Chondrocyte (in vitro differentiated cells): ENCODE measurements around the gene TACSTD2. TPM values are rescaled to one million over a fixed set of nuclear protein-coding genes. Genes with fewer than 3 reads are reported as not detected.
"Not testable (repeated sequence)": the region's sequence is repeated elsewhere in the genome, so short reads cannot be mapped to it uniquely, and the experiment has no call there.

Experiments used
- DNase-seq: peaks from one replicate; pipeline ENCODE4 v3.0.0; 2021; ENCODE audit warnings: mixed read lengths, low spot score
- H3K27ac Mint-ChIP-seq: one replicate; pipeline ENCODE4 v1.8.0; 2021; ENCODE audit warnings: mild to moderate bottlenecking, moderate library complexity, mixed read lengths; ENCODE audit not compliant: unreplicated experiment
- H3K27me3 Mint-ChIP-seq: 2 replicates; pipeline ENCODE4 v1.8.0; 2021; ENCODE audit warnings: low read depth, mixed read lengths
- H3K36me3 Mint-ChIP-seq: 2 replicates; pipeline ENCODE4 v1.8.0; 2021; ENCODE audit warnings: low read depth, mixed read lengths
- H3K4me1 Mint-ChIP-seq: 2 replicates; pipeline ENCODE4 v1.8.0; 2021; ENCODE audit warnings: low read depth, mild to moderate bottlenecking, mixed read lengths
- H3K4me3 Mint-ChIP-seq: one replicate; pipeline ENCODE4 v1.8.0; 2021; ENCODE audit warnings: mild to moderate bottlenecking, moderate library complexity, mixed read lengths; ENCODE audit not compliant: unreplicated experiment
- H3K9me3 Mint-ChIP-seq: 2 replicates; pipeline ENCODE4 v1.8.0; 2021; ENCODE audit warnings: low read depth, mixed read lengths
- total RNA-seq: library from RNA; stranded (reverse); gene quantifications from 3 replicates; pipeline ENCODE4 v1.2.1, GENCODE V29; 2021
- TF ChIP-seq, protein P1 (sequence below): fragments of 200-600 bp; sonication (generic); IDR thresholded peaks from 2 replicates; pipeline ENCODE4 v1.5.0; 2021; ENCODE audit warnings: antibody characterized with exemption, mild to moderate bottlenecking, moderate library complexity

Gene TACSTD2
- total RNA-seq, 1 donor from 2014 or later = 0.30 TPM

DNA sequence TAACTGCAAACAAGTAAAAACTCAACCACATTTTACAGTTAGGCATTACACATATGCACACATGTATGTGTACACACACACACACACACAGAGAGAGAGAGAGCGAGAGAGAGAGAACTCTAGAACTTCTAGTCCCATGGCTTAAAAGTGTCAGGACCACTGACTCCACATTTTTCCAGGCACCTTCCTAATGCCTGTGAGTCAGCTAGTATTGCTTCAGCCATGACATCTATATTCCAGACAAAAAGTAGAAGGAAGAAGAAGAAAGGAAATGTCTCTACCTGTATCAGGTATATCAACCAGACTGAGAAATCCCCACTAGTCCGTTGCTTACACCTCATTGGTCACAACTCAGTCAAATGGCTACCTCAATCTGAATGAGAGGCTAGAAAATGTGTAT, 31.9 kb upstream of the TACSTD2 start:
- Mint-ChIP-seq H3K4me1 (peaks cover 22% of the 10 kb centered on the region), H3K36me3 (peaks cover 5% of the 10 kb centered on the region), H3K9me3 (peaks cover 25% of the 10 kb centered on the region), H3K27me3 (peaks cover 2% of the 10 kb centered on the region), H3K4me3 (no peak overlapping the region), H3K27ac (no peak overlapping the region)
- DNase-seq = no peak
- TF ChIP-seq, protein P1, sequence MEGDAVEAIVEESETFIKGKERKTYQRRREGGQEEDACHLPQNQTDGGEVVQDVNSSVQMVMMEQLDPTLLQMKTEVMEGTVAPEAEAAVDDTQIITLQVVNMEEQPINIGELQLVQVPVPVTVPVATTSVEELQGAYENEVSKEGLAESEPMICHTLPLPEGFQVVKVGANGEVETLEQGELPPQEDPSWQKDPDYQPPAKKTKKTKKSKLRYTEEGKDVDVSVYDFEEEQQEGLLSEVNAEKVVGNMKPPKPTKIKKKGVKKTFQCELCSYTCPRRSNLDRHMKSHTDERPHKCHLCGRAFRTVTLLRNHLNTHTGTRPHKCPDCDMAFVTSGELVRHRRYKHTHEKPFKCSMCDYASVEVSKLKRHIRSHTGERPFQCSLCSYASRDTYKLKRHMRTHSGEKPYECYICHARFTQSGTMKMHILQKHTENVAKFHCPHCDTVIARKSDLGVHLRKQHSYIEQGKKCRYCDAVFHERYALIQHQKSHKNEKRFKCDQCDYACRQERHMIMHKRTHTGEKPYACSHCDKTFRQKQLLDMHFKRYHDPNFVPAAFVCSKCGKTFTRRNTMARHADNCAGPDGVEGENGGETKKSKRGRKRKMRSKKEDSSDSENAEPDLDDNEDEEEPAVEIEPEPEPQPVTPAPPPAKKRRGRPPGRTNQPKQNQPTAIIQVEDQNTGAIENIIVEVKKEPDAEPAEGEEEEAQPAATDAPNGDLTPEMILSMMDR = no peak

DNA sequence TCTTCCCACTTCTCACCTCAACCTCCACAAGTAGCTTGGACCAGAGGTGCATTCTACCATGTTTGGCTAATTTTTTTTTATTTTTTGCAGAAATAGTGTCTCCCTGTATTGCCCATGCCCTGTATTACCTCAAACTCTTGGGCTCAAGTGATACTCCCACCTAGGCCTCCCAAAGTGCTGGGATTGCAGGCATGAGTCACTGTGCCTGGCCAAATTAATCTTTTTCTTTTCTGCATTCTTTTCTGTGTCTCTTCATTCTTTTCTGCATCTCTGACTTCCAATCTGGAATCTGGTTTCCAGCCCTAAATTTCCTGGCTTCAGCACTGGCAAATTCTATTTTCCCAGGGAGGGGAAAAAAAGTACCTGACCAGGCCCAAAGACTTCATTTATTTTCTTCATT, 31.2 kb upstream of the TACSTD2 start:
- no peak overlapping the region for H3K4me3 Mint-ChIP-seq
- peaks cover 2% of the 10 kb centered on the region for H3K27me3 Mint-ChIP-seq
- TF ChIP-seq, protein P1 = no peak
- H3K27ac Mint-ChIP-seq = peak overlapping the region; percentile 23
- peaks cover 6% of the 10 kb centered on the region for H3K36me3 Mint-ChIP-seq
- peaks cover 27% of the 10 kb centered on the region for H3K9me3 Mint-ChIP-seq
- peaks cover 22% of the 10 kb centered on the region for H3K4me1 Mint-ChIP-seq
- DNase-seq = no peak

DNA sequence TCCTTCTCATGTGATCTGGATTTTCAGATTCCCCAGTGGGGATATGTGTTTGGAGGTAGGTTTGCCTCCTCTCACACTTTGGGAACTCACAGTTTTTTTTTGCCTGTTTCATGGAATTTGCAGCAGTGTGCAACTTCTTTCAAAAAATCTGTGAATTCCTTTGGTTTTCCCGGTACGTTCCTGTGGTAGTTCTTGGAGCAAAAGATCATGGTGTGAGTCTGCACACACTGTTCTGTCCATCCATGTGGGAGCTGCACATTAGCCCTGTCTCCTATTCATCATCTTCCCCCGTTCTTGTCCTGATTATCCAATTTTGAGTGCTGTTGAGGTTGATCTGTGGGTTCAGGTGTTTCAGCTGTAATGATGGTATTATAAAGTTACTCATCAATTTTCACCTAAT, 30.3 kb upstream of the TACSTD2 start:
- Mint-ChIP-seq H3K36me3 (peaks cover 9% of the 10 kb centered on the region), H3K27ac (no peak overlapping the region), H3K4me3 (no peak overlapping the region), H3K4me1 (peaks cover 22% of the 10 kb centered on the region), H3K27me3 (peaks cover 2% of the 10 kb centered on the region), H3K9me3 (peaks cover 25% of the 10 kb centered on the region)
- TF ChIP-seq, protein P1 = no peak
- DNase-seq = no peak

DNA sequence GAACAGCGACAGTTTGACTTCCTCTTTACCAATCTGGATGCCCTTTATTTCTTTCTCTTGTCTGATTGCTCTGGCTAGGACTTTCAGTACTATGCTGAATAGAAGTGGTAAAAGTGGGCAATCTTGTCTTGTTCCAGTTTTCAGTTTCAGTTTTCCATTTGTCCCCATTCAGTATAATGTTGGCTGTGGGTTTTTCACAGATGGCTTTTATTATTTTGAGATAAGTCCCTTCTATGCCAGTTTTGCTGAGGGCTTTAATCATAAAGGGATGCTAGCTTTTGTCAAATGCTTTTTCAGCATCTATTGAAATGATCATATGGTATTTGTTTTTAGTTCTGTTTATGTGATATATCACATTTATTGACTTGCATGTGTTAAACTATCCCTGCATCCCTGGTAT, 24.9 kb upstream of the TACSTD2 start:
- not testable (repeated sequence) for H3K27ac Mint-ChIP-seq, H3K4me3 Mint-ChIP-seq, DNase-seq
- Mint-ChIP-seq H3K9me3 (peaks cover 31% of the 10 kb centered on the region), H3K27me3 (peaks cover 14% of the 10 kb centered on the region), H3K36me3 (peaks cover 13% of the 10 kb centered on the region), H3K4me1 (peaks cover 10% of the 10 kb centered on the region)

DNA sequence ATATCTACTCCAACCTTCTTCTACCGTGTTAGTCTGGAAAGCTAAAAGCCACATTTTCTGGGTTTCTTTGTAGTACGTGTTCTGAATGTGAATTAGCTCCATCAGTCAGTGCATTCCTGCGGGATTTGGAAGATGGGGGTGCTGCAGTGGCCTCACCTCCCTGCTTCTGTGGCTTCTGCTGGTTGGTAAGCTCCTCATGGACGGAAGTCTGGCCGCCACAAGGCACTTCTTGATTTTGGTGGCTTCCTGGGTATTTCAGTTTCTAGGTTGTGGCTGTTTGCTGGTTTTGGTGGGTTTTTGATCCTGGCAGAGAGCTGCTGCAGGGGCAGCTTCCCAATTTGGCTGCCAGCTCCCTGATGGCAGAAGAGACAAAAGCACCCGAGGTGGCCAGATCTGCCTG, 20.9 kb upstream of the TACSTD2 start:
- Mint-ChIP-seq H3K36me3 (peaks cover 7% of the 10 kb centered on the region), H3K27me3 (peaks cover 14% of the 10 kb centered on the region), H3K9me3 (peaks cover 11% of the 10 kb centered on the region), H3K4me3 (no peak overlapping the region), H3K27ac (no peak overlapping the region), H3K4me1 (peaks cover 28% of the 10 kb centered on the region)
- TF ChIP-seq, protein P1 = no peak
- DNase-seq = no peak

DNA sequence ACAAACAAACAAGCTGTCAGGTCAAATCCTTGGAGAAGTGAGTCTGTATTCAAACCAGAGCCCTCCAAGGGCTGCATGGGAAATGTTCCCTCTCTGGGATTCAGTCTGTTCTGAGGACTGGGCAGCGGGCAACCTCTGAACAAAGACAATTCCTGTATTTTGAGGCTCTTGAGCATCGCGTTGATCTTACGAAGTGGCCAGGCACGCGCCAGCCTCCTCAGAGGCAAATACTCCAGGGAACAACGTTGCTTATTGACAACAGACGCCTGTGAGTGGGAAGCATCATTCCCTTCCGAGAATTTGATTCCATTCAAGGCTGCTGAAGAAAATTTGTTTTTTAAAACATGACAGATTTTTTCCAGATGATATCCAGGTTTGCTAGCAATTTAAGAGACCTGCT, 20.0 kb upstream of the TACSTD2 start:
- Mint-ChIP-seq H3K27ac (peak overlapping the region; percentile 22), H3K36me3 (peaks cover 5% of the 10 kb centered on the region), H3K27me3 (peaks cover 14% of the 10 kb centered on the region), H3K9me3 (peaks cover 11% of the 10 kb centered on the region), H3K4me3 (no peak overlapping the region), H3K4me1 (peaks cover 38% of the 10 kb centered on the region)
- no peak for DNase-seq
- TF ChIP-seq, protein P1 = no peak
